Astrocyte of the spinal cord (primary cell): ENCODE results near the gene CHCT1.

Source experiments
- DNase-seq: peaks from one replicate; pipeline ENCODE4 v3.0.0; 2011; ENCODE audit warnings: low read depth, low spot score
- H3K4me3 ChIP-seq: 2 replicates; pipeline ENCODE4 v1.5.1; 2011; ENCODE audit warnings: low read depth, mild to moderate bottlenecking, low read length, moderate library complexity
- in situ Hi-C: cut with HindIII; loops from 2 replicates; pipeline ENCODE4 v1.10.0; 2017; ENCODE audit warnings: low sequenced_read_pairs
- TF ChIP-seq, protein P1 (sequence below): IDR thresholded peaks from 2 replicates; pipeline ENCODE4 v1.5.1; 2012; ENCODE audit warnings: low read depth, mild to moderate bottlenecking, low read length, inconsistent platforms

The CHCT1 gene

GRCh38 chr17:60464343-60464742 lies 42.1 kb downstream of the CHCT1 start:
- in situ Hi-C loops = no loop called here
- TF ChIP-seq, protein P1, sequence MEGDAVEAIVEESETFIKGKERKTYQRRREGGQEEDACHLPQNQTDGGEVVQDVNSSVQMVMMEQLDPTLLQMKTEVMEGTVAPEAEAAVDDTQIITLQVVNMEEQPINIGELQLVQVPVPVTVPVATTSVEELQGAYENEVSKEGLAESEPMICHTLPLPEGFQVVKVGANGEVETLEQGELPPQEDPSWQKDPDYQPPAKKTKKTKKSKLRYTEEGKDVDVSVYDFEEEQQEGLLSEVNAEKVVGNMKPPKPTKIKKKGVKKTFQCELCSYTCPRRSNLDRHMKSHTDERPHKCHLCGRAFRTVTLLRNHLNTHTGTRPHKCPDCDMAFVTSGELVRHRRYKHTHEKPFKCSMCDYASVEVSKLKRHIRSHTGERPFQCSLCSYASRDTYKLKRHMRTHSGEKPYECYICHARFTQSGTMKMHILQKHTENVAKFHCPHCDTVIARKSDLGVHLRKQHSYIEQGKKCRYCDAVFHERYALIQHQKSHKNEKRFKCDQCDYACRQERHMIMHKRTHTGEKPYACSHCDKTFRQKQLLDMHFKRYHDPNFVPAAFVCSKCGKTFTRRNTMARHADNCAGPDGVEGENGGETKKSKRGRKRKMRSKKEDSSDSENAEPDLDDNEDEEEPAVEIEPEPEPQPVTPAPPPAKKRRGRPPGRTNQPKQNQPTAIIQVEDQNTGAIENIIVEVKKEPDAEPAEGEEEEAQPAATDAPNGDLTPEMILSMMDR = no peak
- no peak for DNase-seq
- H3K4me3 ChIP-seq = no peak overlapping the region

DNA sequence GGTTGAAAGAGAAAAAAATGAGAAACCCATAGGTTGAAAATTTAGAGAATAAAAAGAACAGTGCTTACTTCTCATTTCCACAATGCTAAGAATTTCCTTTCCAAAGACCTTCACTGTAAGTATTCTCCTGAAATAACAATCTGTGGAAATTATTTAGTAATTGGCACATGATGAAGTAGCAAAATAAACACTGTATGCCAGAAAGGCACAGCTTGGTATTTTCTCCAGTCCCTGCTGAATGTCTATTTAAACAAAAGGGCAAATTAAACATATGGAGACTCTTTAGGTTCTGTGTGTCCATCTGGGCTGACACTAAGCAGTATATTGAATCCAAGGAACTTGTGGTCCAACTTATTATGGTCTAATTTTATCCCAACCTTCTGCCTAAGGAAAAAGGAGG lies 46.1 kb downstream of the CHCT1 start:
- H3K4me3 ChIP-seq = no peak overlapping the region
- in situ Hi-C loops = no loop called here
- DNase-seq = peak; percentile 7
- TF ChIP-seq, protein P1 = no peak

- no peak for DNase-seq
- in situ Hi-C loops = no loop called here
- TF ChIP-seq, protein P1 = no peak
- no peak overlapping the region for H3K4me3 ChIP-seq
Observed at GRCh38 chr17:60471451-60471850, 49.2 kb downstream of the CHCT1 start.

DNA sequence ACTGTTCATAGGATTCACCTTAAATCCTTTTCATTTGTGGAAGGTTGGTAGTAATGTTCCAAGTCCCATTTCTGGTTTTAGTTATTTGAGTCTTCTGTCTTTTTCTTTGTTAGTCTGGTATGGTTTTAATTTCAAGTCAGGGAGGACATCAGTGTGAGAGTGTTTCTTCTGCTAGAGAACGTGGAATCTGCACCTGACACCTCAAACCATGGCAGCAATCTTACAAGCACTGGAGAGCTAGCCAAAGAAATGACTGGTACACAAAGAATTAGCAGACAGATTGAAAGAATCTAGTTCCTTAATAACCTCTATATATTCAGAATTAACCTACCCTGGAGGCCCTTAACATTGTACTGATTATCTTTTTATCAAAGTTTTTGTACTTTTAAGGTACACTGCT lies 50.2 kb downstream of the CHCT1 start:
- DNase-seq = no peak
- TF ChIP-seq, protein P1 = no peak
- in situ Hi-C loops = no loop called here
- H3K4me3 ChIP-seq = no peak overlapping the region

DNA sequence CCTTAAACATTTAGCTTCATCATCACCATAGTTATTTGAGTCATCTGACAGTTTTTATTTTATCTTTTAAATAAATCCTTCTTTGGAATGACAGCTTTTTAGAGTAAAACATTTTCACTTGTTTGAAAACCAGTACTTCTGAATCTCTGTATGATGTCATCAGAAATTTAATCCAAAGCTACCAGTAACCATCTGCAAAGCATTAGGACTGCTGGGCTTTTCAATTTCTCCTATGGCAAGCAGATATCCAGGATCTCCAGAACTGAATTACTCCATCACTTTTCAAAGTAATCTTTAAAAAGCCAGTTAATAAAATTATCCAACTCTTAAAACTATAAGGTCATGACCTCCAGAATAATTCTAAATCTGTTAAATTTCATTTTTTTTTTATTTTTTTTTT lies 51.5 kb downstream of the CHCT1 start:
- in situ Hi-C loops = no loop called here
- no peak overlapping the region for H3K4me3 ChIP-seq
- TF ChIP-seq, protein P1 = no peak
- DNase-seq = peak; percentile 8
